CD14-positive monocyte (primary cell): ENCODE data around the gene ZBTB14. TPM values are rescaled to one million over a fixed set of nuclear protein-coding genes. Genes with fewer than 3 reads are reported as not detected.

ENCODE experiments used
- DNase-seq, 3 donors: peaks; one replicate each; pipeline ENCODE4 v3.0.0-alpha.2; 2011 to 2022
- H2AFZ ChIP-seq: 2 replicates; pipeline ENCODE4 v1.6.0; 2012; ENCODE audit warnings: mild to moderate bottlenecking, low read depth, low read length, inconsistent platforms; ENCODE audit not compliant: insufficient read depth, poor library complexity, severe bottlenecking
- H3K27ac ChIP-seq, 2 donors: 1 replicate in 1 of 2; 2 replicates in 1 of 2; pipeline ENCODE4 v1.5.1; 2012 to 2013; ENCODE audit warnings: low read length in 2 of 2, control low read depth in 1 of 2, inconsistent platforms in 1 of 2, low read depth in 1 of 2, mild to moderate bottlenecking in 1 of 2
- H3K27me3 ChIP-seq, 2 donors: one replicate each; pipeline versions ENCODE4 v1.6.0 to v1.6.1; 2011 to 2013; ENCODE audit warnings: low read length in 2 of 2; ENCODE audit not compliant: control insufficient read depth in 2 of 2, insufficient read depth in 2 of 2
- H3K36me3 ChIP-seq, 2 donors: replicated peaks in 1 of 2; 1 replicate in 1 of 2; 2 replicates in 1 of 2; pipeline versions ENCODE4 v1.5.1 to v1.6.1; 2012 to 2013; ENCODE audit warnings: low read length in 2 of 2, control low read depth in 1 of 2, inconsistent platforms in 1 of 2, mild to moderate bottlenecking in 1 of 2; ENCODE audit not compliant: insufficient read depth in 2 of 2, control insufficient read depth in 1 of 2
- H3K4me1 ChIP-seq, 2 donors: 1 replicate in 1 of 2; 2 replicates in 1 of 2; pipeline versions ENCODE4 v1.5.1 to v1.6.1; 2012 to 2013; ENCODE audit warnings: low read length in 2 of 2, control low read depth in 1 of 2, inconsistent platforms in 1 of 2, mild to moderate bottlenecking in 1 of 2, moderate library complexity in 1 of 2; ENCODE audit not compliant: insufficient read depth in 2 of 2, control insufficient read depth in 1 of 2
- H3K4me2 ChIP-seq: replicated peaks from 2 replicates; pipeline ENCODE3; 2012; ENCODE audit warnings: low read length, moderate library complexity, mild to moderate bottlenecking; ENCODE audit not compliant: poor library complexity, severe bottlenecking; ENCODE audit errors: extremely low read depth
- H3K4me3 ChIP-seq, 3 experiments: fragments of 200-600 bp in 1 of 3; sonication (generic) in 1 of 3; replicated peaks in 1 of 3; 1 replicate in 2 of 3; 2 replicates in 1 of 3; pipeline ENCODE4 v1.5.1; 2011 to 2013; ENCODE audit warnings: low read length in 3 of 3, mild to moderate bottlenecking in 3 of 3, control low read depth in 2 of 3, low read depth in 2 of 3, inconsistent platforms in 1 of 3, moderate library complexity in 1 of 3
- H3K79me2 ChIP-seq: 2 replicates; pipeline ENCODE4 v1.6.0; 2012; ENCODE audit warnings: mild to moderate bottlenecking, control low read depth, inconsistent platforms, low read length, moderate library complexity; ENCODE audit not compliant: insufficient read depth
- H3K9ac ChIP-seq: 2 replicates; pipeline ENCODE4 v1.6.0; 2017; ENCODE audit warnings: low read length, mild to moderate bottlenecking; ENCODE audit not compliant: insufficient read depth, poor library complexity, severe bottlenecking
- H3K9me3 ChIP-seq, 2 donors: replicated peaks in 1 of 2; 1 replicate in 1 of 2; 2 replicates in 1 of 2; pipeline versions ENCODE4 v1.5.1 to v1.6.1; 2012 to 2013; ENCODE audit warnings: low read length in 2 of 2, control low read depth in 1 of 2; ENCODE audit not compliant: control insufficient read depth in 1 of 2, insufficient read depth in 1 of 2
- H4K20me1 ChIP-seq: 2 replicates; pipeline ENCODE4 v1.6.0; 2012; ENCODE audit warnings: mild to moderate bottlenecking, low read length, control low read depth, moderate library complexity; ENCODE audit not compliant: insufficient read depth
- H3K27ac Mint-ChIP-seq, 7 donors: one replicate each; pipeline ENCODE4 v1.8.0; 2020; ENCODE audit warnings: mild to moderate bottlenecking in 7 of 7, mixed read lengths in 7 of 7, moderate library complexity in 6 of 7, inconsistent platforms in 2 of 7
- H3K27me3 Mint-ChIP-seq, 3 donors: one replicate each; pipeline ENCODE4 v1.8.0; 2021 to 2022; ENCODE audit warnings: low read depth in 3 of 3, mild to moderate bottlenecking in 3 of 3, mixed read lengths in 3 of 3, moderate library complexity in 3 of 3, inconsistent platforms in 1 of 3
- H3K36me3 Mint-ChIP-seq, 2 donors: one replicate each; pipeline ENCODE4 v1.8.0; 2020; ENCODE audit warnings: mixed read lengths in 2 of 2, inconsistent platforms in 1 of 2, mild to moderate bottlenecking in 1 of 2
- H3K4me1 Mint-ChIP-seq: one replicate; pipeline ENCODE4 v1.8.0; 2020; ENCODE audit warnings: mild to moderate bottlenecking, mixed read lengths
- H3K4me3 Mint-ChIP-seq, 2 donors: one replicate each; pipeline ENCODE4 v1.8.0; 2020; ENCODE audit warnings: mild to moderate bottlenecking in 2 of 2, mixed read lengths in 2 of 2, moderate library complexity in 1 of 2
- H3K9me3 Mint-ChIP-seq, 7 donors: one replicate each; pipeline ENCODE4 v1.8.0; 2020 to 2022; ENCODE audit warnings: mixed read lengths in 7 of 7, mild to moderate bottlenecking in 6 of 7, moderate library complexity in 6 of 7, inconsistent platforms in 2 of 7
- CTCF ChIP-seq: fragments of 200-600 bp; IDR thresholded peaks from one replicate; pipeline ENCODE4 v1.8.0; 2022; ENCODE audit warnings: antibody characterized with exemption, mild to moderate bottlenecking
- WGBS: methylation state at CpG from one replicate; pipeline ENCODE4 v1.1.5; 2013; ENCODE audit warnings: missing lambda C conversion rate; ENCODE audit not compliant: insufficient coverage; 5-methylcytosine and 5-hydroxymethylcytosine counted together
- intact Hi-C, 2 donors: fragments of 100-400 bp; cut with micrococcal nuclease; formaldehyde crosslinking; loops; one replicate each; pipeline versions ENCODE4 v1.15.0 to v1.15.1; 2023
- polyA plus RNA-seq, 3 donors: library from polyadenylated mRNA; depleted of rRNA in 1 of 3; unstranded in 2 of 3; stranded (reverse) in 1 of 3; fragments of 300-500 nt in 2 of 3; fragments of >200 nt in 1 of 3; fragmentation: Illumina TruSeq in 2 of 3; gene quantifications; 1 replicate in 2 of 3; 2 replicates in 1 of 3; pipeline ENCODE4 v1.2.3, GENCODE V29; 2012 to 2021

The ZBTB14 gene
- polyA plus RNA-seq, 3 donors, result 6.8 to 10.0 (median 7.5) TPM

DNA sequence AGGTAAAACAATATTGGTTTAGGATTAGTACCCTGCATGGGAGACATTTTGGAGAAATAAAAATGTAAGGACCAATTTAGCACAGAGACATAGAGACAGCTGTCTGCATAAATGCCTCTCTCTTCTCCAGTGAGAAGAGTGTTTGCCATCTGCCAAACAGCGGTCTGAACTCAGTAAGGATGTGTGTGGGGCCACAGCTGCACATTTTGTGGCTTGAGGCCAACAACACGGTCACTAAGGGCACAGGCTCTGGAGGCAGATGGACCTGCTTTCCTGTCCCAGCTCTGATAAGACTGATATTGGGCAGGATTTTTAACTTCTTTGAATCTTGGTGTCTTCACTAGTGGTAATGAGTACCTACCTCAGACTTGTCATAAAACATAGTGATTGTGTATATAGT lies 10.2 kb downstream of the ZBTB14 start:
- no peak for DNase-seq
- Histone ChIP-seq H3K4me2 (no peak overlapping the region), H3K27me3 (no peaks in the 10 kb centered on the region), H3K36me3 (peaks cover 2 to 6% of the 10 kb centered on the region in 2 donors), H3K9me3 (no peaks in the 10 kb centered on the region), H3K27ac (no peak overlapping the region), H3K9ac (no peak overlapping the region), H2AFZ (no peak overlapping the region), H4K20me1 (no peaks in the 10 kb centered on the region), H3K4me3 (no peak overlapping the region), H3K4me1 (no peaks in the 10 kb centered on the region), H3K79me2 (no peaks in the 10 kb centered on the region)
- intact Hi-C loops, result no loop called here
- 80% methylated on average over 1 of the region's 2 CpGs for WGBS
- peaks cover 0 to 6% (median 3%) of the 10 kb centered on the region in 7 donors for H3K9me3 Mint-ChIP-seq
- no peaks in the 10 kb centered on the region for H3K4me1 Mint-ChIP-seq
- H3K27ac Mint-ChIP-seq, result no peak overlapping the region
- H3K4me3 Mint-ChIP-seq, result no peak overlapping the region
- peaks cover 10 to 21% of the 10 kb centered on the region in 2 donors for H3K36me3 Mint-ChIP-seq
- no peak for TF ChIP-seq CTCF
- no peaks in the 10 kb centered on the region for H3K27me3 Mint-ChIP-seq

GRCh38 chr18:5284808-5285207 lies 10.7 kb downstream of the ZBTB14 start:
- Mint-ChIP-seq H3K27ac (no peak overlapping the region), H3K4me1 (no peaks in the 10 kb centered on the region)
- TF ChIP-seq CTCF, result no peak

More at GRCh38 chr18:5284808-5285207, 10.7 kb downstream of the ZBTB14 start:
- H3K27ac ChIP-seq, result no peak overlapping the region
- intact Hi-C loops, result no loop called here
- peaks cover 5 to 16% of the 10 kb centered on the region in 2 donors for H3K36me3 Mint-ChIP-seq
- 100% methylated on average over 2 of the region's 7 CpGs for WGBS
- H4K20me1 ChIP-seq, result no peaks in the 10 kb centered on the region
- no peaks in the 10 kb centered on the region for H3K9me3 ChIP-seq
- no peak overlapping the region for H3K4me3 Mint-ChIP-seq
- no peak overlapping the region for H3K4me3 ChIP-seq
- H3K27me3 ChIP-seq, result no peaks in the 10 kb centered on the region
- no peaks in the 10 kb centered on the region for H3K27me3 Mint-ChIP-seq
- DNase-seq, result no peak
- no peak overlapping the region for H2AFZ ChIP-seq
- H3K4me1 ChIP-seq, result no peaks in the 10 kb centered on the region
- peaks cover 0 to under 1% of the 10 kb centered on the region in 2 donors for H3K36me3 ChIP-seq
- no peak overlapping the region for H3K9ac ChIP-seq
- H3K79me2 ChIP-seq, result no peaks in the 10 kb centered on the region
- H3K4me2 ChIP-seq, result no peak overlapping the region
- H3K9me3 Mint-ChIP-seq, result peaks cover 0 to 6% (median 3%) of the 10 kb centered on the region in 7 donors
